Bronchial epithelial cell (primary cell): ENCODE data around the gene AGPS. TPM values are rescaled to one million over a fixed set of nuclear protein-coding genes. Genes with fewer than 3 reads are reported as not detected.

Source experiments
- DNase-seq: peaks from one replicate; pipeline ENCODE4 v3.0.0-alpha.2; 2010; ENCODE audit warnings: low read depth
- FAIRE-seq: peaks from 2 replicates; lab custom pipeline; 2011; peaks lifted over from hg19 to GRCh38; lab: Jason Lieb, UNC
- H3K27me3 ChIP-seq: 2 replicates; pipeline ENCODE4 v1.5.1; 2011; ENCODE audit warnings: low read length; ENCODE audit not compliant: control insufficient read depth, insufficient read depth
- H3K36me3 ChIP-seq: 2 replicates; pipeline ENCODE4 v1.5.1; 2011; ENCODE audit warnings: low read length; ENCODE audit not compliant: control insufficient read depth, insufficient read depth
- H3K4me3 ChIP-seq: 2 replicates; pipeline ENCODE4 v1.5.1; 2011; ENCODE audit warnings: mild to moderate bottlenecking, low read depth, low read length, control low read depth
- total RNA-seq: library from RNA; depleted of rRNA; stranded (reverse); fragments of >200 nt; gene quantifications from 2 replicates; pipeline ENCODE4 v1.2.1, GENCODE V29; 2014
- TF ChIP-seq, protein P1 (sequence below): IDR thresholded peaks from 2 replicates; pipeline ENCODE4 v1.5.1; 2011; ENCODE audit warnings: mild to moderate bottlenecking, moderate library complexity, low read length, control low read depth, inconsistent platforms; ENCODE audit not compliant: insufficient read depth, severe bottlenecking

The AGPS gene
- total RNA-seq, 1 donor from 2014 or later, result 34.8 TPM

GRCh38 chr2:177393824-177394593 lies 1.4 kb downstream of the AGPS start:
- FAIRE-seq (no peak), DNase-seq (no peak)
- no peaks in the 10 kb centered on the region for H3K27me3 ChIP-seq
- no peaks in the 10 kb centered on the region for H3K36me3 ChIP-seq
- TF ChIP-seq, protein P1, sequence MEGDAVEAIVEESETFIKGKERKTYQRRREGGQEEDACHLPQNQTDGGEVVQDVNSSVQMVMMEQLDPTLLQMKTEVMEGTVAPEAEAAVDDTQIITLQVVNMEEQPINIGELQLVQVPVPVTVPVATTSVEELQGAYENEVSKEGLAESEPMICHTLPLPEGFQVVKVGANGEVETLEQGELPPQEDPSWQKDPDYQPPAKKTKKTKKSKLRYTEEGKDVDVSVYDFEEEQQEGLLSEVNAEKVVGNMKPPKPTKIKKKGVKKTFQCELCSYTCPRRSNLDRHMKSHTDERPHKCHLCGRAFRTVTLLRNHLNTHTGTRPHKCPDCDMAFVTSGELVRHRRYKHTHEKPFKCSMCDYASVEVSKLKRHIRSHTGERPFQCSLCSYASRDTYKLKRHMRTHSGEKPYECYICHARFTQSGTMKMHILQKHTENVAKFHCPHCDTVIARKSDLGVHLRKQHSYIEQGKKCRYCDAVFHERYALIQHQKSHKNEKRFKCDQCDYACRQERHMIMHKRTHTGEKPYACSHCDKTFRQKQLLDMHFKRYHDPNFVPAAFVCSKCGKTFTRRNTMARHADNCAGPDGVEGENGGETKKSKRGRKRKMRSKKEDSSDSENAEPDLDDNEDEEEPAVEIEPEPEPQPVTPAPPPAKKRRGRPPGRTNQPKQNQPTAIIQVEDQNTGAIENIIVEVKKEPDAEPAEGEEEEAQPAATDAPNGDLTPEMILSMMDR, result no peak
- H3K4me3 ChIP-seq, result peak overlapping the region; percentile 85

DNA sequence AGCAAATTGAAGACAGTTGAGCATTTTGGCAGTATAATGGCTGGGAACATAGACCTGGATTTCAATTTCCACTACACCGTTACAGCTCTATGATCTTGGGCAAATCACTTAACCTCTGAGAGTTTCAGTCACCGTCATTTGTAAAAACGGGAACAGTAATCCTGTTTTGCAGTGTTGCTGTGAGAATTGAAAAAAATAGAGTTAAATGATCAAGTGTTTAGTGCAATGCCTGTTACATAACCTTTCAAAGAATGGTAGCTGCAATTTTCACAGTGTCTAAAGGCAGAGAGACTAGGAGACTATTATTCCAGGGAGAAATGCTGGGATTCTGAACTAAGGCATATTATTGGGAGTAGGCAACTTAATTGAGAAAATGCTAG lies 2.0 kb downstream of the AGPS start:
- Histone ChIP-seq H3K27me3 (no peaks in the 10 kb centered on the region), H3K4me3 (no peak overlapping the region), H3K36me3 (no peaks in the 10 kb centered on the region)
- DNase-seq, result no peak
- TF ChIP-seq, protein P1, result no peak
- no peak for FAIRE-seq

DNA sequence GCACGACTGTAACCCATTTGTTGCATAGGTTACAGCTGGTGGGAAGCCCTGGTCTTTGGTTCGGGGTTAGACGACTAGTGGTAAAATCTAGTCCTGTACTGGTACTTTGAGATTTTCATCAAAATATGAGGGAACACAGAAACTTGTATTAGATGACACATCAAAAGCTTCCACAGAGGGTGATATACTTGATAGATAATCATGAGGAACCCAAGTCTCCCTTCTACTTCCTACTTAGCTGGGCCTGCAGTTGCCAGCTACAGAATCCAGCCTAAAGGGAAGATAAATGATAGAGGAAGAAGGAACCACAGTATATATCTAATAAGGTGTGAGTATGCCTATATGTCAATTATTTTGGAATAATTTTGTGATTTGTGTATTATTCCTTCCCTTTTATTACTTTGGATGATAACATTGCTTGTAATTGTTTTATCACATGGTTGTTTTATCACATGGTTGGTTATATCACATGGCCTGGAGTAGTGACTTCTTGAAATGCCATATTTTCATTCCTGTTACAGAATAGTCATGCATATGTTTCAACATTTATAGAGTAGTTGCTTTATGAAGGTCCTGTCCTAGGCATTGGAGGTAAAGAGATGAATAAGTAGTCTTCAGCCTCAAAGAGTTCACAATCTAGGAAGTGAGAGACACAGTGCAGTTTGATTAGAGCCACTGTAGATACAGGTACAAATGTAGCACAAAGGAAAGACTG lies 2.9 kb downstream of the AGPS start:
- FAIRE-seq, result no peak
- no peaks in the 10 kb centered on the region for H3K27me3 ChIP-seq
- no peaks in the 10 kb centered on the region for H3K36me3 ChIP-seq
- TF ChIP-seq, protein P1, result no peak
- H3K4me3 ChIP-seq, result no peak overlapping the region
- no peak for DNase-seq

DNA sequence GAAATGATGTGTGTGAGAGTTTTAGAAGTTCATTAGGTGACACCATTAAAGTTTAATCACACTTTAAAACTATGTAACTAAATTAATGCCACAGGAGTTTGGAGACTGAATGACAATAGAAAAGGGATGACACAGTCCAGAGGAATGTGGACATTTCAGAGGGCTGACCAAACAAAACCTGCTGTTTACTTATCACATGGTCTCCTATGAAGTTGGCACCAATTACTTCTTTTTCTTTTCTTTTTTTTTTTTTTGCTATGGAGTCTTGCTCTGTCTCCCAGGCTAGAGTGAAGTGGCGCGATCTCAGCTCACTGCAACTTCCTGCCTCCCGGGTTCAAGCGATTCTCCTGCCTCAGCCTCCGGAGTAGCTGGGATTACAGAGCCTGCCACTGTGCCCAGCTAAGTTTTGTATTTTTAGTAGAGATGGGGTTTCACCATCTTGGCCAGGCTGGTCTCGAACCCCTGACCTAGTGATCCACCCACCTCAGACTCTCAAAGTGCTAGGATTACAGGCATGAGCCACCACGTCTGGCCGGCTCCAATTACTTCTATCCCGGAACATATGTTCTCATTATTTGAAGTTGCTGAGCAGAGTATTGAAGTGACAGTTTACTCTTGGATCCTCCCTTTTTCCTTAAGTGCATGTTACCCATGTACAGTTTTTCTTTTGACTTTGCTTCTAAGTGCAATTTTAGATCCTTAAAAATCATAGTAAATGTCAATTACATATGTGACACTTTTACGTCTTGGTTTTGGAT lies 4.3 kb downstream of the AGPS start:
- Histone ChIP-seq H3K36me3 (no peaks in the 10 kb centered on the region), H3K27me3 (no peaks in the 10 kb centered on the region), H3K4me3 (no peak overlapping the region)
- DNase-seq, result peak; percentile 79
- no peak for FAIRE-seq
- TF ChIP-seq, protein P1, result no peak

GRCh38 chr2:177397481-177398289 lies 5.1 kb downstream of the AGPS start:
- H3K27me3 ChIP-seq, result no peaks in the 10 kb centered on the region
- no peak overlapping the region for H3K4me3 ChIP-seq
- no peaks in the 10 kb centered on the region for H3K36me3 ChIP-seq
- no peak for FAIRE-seq
- DNase-seq, result peak; percentile 66
- TF ChIP-seq, protein P1, result no peak
